Measurements from ENCODE around the gene FAM90A26.
"Not testable (repeated sequence)": the region's sequence is repeated elsewhere in the genome, so short reads cannot be mapped to it uniquely, and the experiment has no call there.

DNA sequence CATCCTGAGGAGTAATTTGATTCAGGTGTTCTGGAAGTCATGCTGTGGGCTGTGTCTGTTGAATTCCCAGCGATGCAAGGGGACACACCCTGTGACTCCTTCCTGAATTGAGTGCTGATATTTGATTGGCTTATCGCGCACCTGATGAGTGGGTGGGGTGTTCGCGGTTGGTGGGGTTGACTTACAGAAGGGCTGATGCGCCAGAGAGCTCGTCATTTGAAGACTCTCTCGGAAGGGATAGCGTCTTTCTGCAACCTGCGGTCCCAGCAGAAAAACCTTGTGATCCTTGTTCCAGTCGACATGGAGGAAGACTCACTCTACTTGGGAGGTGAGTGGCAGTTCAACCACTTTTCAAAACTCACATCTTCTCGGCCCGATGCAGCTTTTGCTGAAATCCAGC lies 49.6 kb downstream of the FAM90A26 start, which contains the start of gene USP17L12:
- TF ChIP-seq MXI1 (IDR thresholded peaks at IDR 0.05; ENCODE audit: low read depth, low read length); EGR1 (IDR thresholded peaks at IDR 0.05; ENCODE audit: borderline replicate concordance in 1 of 2, low read depth in 2 of 2, low read length in 2 of 2); POLR2A (IDR thresholded peaks at IDR 0.05; ENCODE audit: low read depth, low read length); EZH2 (IDR thresholded peaks at IDR 0.05; ENCODE audit: borderline replicate concordance, control insufficient read depth, low read depth, low read length); TAF1 (IDR thresholded peaks at IDR 0.05; ENCODE audit: borderline replicate concordance, low read depth, low read length); JUND (IDR thresholded peaks at IDR 0.05; ENCODE audit: low read depth, low read length): not testable (repeated sequence)
- TF ChIP-seq, protein P1, sequence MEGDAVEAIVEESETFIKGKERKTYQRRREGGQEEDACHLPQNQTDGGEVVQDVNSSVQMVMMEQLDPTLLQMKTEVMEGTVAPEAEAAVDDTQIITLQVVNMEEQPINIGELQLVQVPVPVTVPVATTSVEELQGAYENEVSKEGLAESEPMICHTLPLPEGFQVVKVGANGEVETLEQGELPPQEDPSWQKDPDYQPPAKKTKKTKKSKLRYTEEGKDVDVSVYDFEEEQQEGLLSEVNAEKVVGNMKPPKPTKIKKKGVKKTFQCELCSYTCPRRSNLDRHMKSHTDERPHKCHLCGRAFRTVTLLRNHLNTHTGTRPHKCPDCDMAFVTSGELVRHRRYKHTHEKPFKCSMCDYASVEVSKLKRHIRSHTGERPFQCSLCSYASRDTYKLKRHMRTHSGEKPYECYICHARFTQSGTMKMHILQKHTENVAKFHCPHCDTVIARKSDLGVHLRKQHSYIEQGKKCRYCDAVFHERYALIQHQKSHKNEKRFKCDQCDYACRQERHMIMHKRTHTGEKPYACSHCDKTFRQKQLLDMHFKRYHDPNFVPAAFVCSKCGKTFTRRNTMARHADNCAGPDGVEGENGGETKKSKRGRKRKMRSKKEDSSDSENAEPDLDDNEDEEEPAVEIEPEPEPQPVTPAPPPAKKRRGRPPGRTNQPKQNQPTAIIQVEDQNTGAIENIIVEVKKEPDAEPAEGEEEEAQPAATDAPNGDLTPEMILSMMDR (IDR thresholded peaks at IDR 0.05 in 2 of 3, conservative IDR thresholded peaks at IDR 0.05 in 1 of 3; ENCODE audit: control insufficient read depth in 2 of 3, extremely low read depth in 1 of 3, insufficient read depth in 1 of 3, low read depth in 3 of 3, low read length in 3 of 3): not testable (repeated sequence)
- TF ChIP-seq, protein P2, sequence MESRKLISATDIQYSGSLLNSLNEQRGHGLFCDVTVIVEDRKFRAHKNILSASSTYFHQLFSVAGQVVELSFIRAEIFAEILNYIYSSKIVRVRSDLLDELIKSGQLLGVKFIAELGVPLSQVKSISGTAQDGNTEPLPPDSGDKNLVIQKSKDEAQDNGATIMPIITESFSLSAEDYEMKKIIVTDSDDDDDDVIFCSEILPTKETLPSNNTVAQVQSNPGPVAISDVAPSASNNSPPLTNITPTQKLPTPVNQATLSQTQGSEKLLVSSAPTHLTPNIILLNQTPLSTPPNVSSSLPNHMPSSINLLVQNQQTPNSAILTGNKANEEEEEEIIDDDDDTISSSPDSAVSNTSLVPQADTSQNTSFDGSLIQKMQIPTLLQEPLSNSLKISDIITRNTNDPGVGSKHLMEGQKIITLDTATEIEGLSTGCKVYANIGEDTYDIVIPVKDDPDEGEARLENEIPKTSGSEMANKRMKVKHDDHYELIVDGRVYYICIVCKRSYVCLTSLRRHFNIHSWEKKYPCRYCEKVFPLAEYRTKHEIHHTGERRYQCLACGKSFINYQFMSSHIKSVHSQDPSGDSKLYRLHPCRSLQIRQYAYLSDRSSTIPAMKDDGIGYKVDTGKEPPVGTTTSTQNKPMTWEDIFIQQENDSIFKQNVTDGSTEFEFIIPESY (IDR thresholded peaks at IDR 0.05): not testable (repeated sequence)
